LoVo (cell line): ENCODE measurements around the gene CYTIP.

Experiments
- DNase-seq: peaks from one replicate; pipeline ENCODE4 v3.0.0-alpha.2; 2016; ENCODE audit warnings: low spot score

The CYTIP gene

GRCh38 chr2:157443795-157444640 is at the start of gene CYTIP:
Gene CYTIP (minus strand): TSS chr2:157444089. CDS start chr2:157444020, 69 bp downstream.
- no peak for DNase-seq

- DNase-seq: peak; percentile 61
These were observed 48.4 kb upstream of the CYTIP start for GRCh38 chr2:157492189-157492773.

- DNase-seq: no peak
These were observed 46.1 kb upstream of the CYTIP start for GRCh38 chr2:157489983-157490382.

- peak; percentile 81 for DNase-seq
These were observed 45.0 kb upstream of the CYTIP start for GRCh38 chr2:157488877-157489276.

- no peak for DNase-seq
These were observed 43.9 kb upstream of the CYTIP start for GRCh38 chr2:157487747-157488146.

- no peak for DNase-seq
These were observed 43.4 kb upstream of the CYTIP start for GRCh38 chr2:157487271-157487610.

- peak; percentile 28 for DNase-seq
These were observed 42.8 kb upstream of the CYTIP start for GRCh38 chr2:157486596-157487270.

GRCh38 chr2:157480182-157480961 is 36.5 kb upstream of the CYTIP start:
- DNase-seq: no peak

- DNase-seq: no peak
These were observed 35.5 kb upstream of the CYTIP start for GRCh38 chr2:157479081-157480027.

- no peak for DNase-seq
These were observed 34.0 kb upstream of the CYTIP start for GRCh38 chr2:157477919-157478318.

GRCh38 chr2:157476953-157477709 is 33.2 kb upstream of the CYTIP start:
- DNase-seq: no peak

GRCh38 chr2:157475722-157476390 is 32.0 kb upstream of the CYTIP start:
- DNase-seq: no peak

GRCh38 chr2:157473581-157473980 is 29.7 kb upstream of the CYTIP start:
- DNase-seq: no peak

GRCh38 chr2:157471078-157471477 is 27.2 kb upstream of the CYTIP start:
- no peak for DNase-seq

GRCh38 chr2:157470321-157470720 is 26.4 kb upstream of the CYTIP start:
- no peak for DNase-seq

GRCh38 chr2:157469726-157470125 is 25.8 kb upstream of the CYTIP start:
- no peak for DNase-seq

GRCh38 chr2:157468931-157469708 is 25.2 kb upstream of the CYTIP start:
- DNase-seq: no peak

- no peak for DNase-seq
These were observed 22.9 kb upstream of the CYTIP start for GRCh38 chr2:157466764-157467163.

GRCh38 chr2:157465554-157465953 is 21.7 kb upstream of the CYTIP start:
- no peak for DNase-seq
